SU-DHL-6 (cell line): ENCODE data around the gene BCL3.

Experiments
- H2AFZ ChIP-seq: fragments of 200-600 bp; sonication (generic); 2 replicates; pipeline ENCODE4 v1.6.1; 2014; ENCODE audit warnings: low read depth, mild to moderate bottlenecking, moderate library complexity, mixed read lengths, antibody characterized with exemption, low read length; ENCODE audit not compliant: severe bottlenecking
- H3F3A ChIP-seq: fragments of 200-600 bp; shearing (Covaris generic); 2 replicates; pipeline ENCODE4 v1.6.0; 2016; ENCODE audit warnings: antibody characterized with exemption, mild to moderate bottlenecking; ENCODE audit not compliant: insufficient read depth
- H3K27ac ChIP-seq: fragments of 200-600 bp; sonication (generic); 2 replicates; pipeline ENCODE4 v1.5.1; 2016; ENCODE audit warnings: low read depth, mild to moderate bottlenecking, low read length, moderate library complexity, mixed read lengths
- H3K27me3 ChIP-seq: fragments of 200-600 bp; sonication (generic), shearing (Covaris generic); 2 replicates; pipeline ENCODE4 v1.6.0; 2014; ENCODE audit warnings: mild to moderate bottlenecking, low read length
- H3K36me3 ChIP-seq: fragments of 200-600 bp; sonication (generic); 2 replicates; pipeline ENCODE4 v1.6.1; 2014; ENCODE audit warnings: mild to moderate bottlenecking, low read length, mixed read lengths
- H3K4me2 ChIP-seq: fragments of 300-600, 200-600 bp; shearing (Covaris generic), sonication (generic); 2 replicates; pipeline ENCODE4 v1.6.0; 2014; ENCODE audit warnings: low read length, low read depth, mild to moderate bottlenecking; ENCODE audit not compliant: poor library complexity, severe bottlenecking
- H3K4me3 ChIP-seq: fragments of 200-600 bp; sonication (generic); 2 replicates; pipeline ENCODE4 v1.5.1; 2014; ENCODE audit warnings: antibody characterized with exemption, low read length, mild to moderate bottlenecking, mixed read lengths; ENCODE audit not compliant: insufficient read depth, poor library complexity, severe bottlenecking
- H3K79me2 ChIP-seq: fragments of 200-600 bp; sonication (generic); 2 replicates; pipeline ENCODE4 v1.6.1; 2014; ENCODE audit warnings: mild to moderate bottlenecking, low read length, moderate library complexity; ENCODE audit not compliant: insufficient read depth
- H3K9ac ChIP-seq: fragments of 200-600 bp; sonication (generic); 2 replicates; pipeline ENCODE4 v1.7.0; 2014; ENCODE audit warnings: mild to moderate bottlenecking, low read length
- H3K9me2 ChIP-seq: fragments of 200-600 bp; sonication (generic); replicated peaks from 2 replicates; pipeline ENCODE4 v1.6.1; 2014; ENCODE audit warnings: low read length; ENCODE audit not compliant: insufficient read depth
- H3K9me3 ChIP-seq: fragments of 200-600 bp; sonication (generic); 2 replicates; pipeline ENCODE4 v1.6.1; 2014; ENCODE audit warnings: low read length, mixed read lengths; ENCODE audit not compliant: insufficient read depth
- H4K20me1 ChIP-seq: fragments of 200-600 bp; sonication (generic); 2 replicates; pipeline ENCODE4 v1.6.1; 2014; ENCODE audit warnings: low read depth, mild to moderate bottlenecking, antibody characterized with exemption, low read length, moderate library complexity, mixed read lengths
- EZH2phosphoT487 ChIP-seq: fragments of 200-600 bp; sonication (generic), shearing (Covaris generic); conservative IDR thresholded peaks from 2 replicates; pipeline ENCODE4 v1.6.1; 2018; ENCODE audit warnings: mild to moderate bottlenecking, antibody characterized with exemption, low read length, moderate library complexity, mixed read lengths
- TF ChIP-seq, protein P1 (sequence below): fragments of 200-600 bp; sonication (generic); IDR thresholded peaks from one replicate; pipeline ENCODE4 v1.5.1; 2017; ENCODE audit warnings: antibody characterized with exemption, mild to moderate bottlenecking, low read length, moderate library complexity; ENCODE audit not compliant: insufficient read depth, poor library complexity, severe bottlenecking

The BCL3 gene

GRCh38 chr19:44785271-44785670, 36.8 kb downstream of the BCL3 start:
- TF ChIP-seq, protein P1, sequence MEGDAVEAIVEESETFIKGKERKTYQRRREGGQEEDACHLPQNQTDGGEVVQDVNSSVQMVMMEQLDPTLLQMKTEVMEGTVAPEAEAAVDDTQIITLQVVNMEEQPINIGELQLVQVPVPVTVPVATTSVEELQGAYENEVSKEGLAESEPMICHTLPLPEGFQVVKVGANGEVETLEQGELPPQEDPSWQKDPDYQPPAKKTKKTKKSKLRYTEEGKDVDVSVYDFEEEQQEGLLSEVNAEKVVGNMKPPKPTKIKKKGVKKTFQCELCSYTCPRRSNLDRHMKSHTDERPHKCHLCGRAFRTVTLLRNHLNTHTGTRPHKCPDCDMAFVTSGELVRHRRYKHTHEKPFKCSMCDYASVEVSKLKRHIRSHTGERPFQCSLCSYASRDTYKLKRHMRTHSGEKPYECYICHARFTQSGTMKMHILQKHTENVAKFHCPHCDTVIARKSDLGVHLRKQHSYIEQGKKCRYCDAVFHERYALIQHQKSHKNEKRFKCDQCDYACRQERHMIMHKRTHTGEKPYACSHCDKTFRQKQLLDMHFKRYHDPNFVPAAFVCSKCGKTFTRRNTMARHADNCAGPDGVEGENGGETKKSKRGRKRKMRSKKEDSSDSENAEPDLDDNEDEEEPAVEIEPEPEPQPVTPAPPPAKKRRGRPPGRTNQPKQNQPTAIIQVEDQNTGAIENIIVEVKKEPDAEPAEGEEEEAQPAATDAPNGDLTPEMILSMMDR: no peak
- TF ChIP-seq EZH2phosphoT487: no peak
- no peak overlapping the region for H3K4me2 ChIP-seq
- H3K79me2 ChIP-seq: no peaks in the 10 kb centered on the region
- no peak overlapping the region for H3K9ac ChIP-seq
- H3K9me3 ChIP-seq: no peaks in the 10 kb centered on the region
- H2AFZ ChIP-seq: no peak overlapping the region
- no peaks in the 10 kb centered on the region for H3K9me2 ChIP-seq
- no peak overlapping the region for H3K4me3 ChIP-seq
- H4K20me1 ChIP-seq: no peaks in the 10 kb centered on the region
- H3F3A ChIP-seq: no peaks in the 10 kb centered on the region
- H3K27me3 ChIP-seq: no peaks in the 10 kb centered on the region
- H3K27ac ChIP-seq: no peak overlapping the region
- no peaks in the 10 kb centered on the region for H3K36me3 ChIP-seq

- Histone ChIP-seq H3K9ac (no peak overlapping the region), H3F3A (no peaks in the 10 kb centered on the region), H3K27me3 (no peaks in the 10 kb centered on the region), H3K9me2 (no peaks in the 10 kb centered on the region), H3K4me2 (no peak overlapping the region), H3K9me3 (no peaks in the 10 kb centered on the region), H2AFZ (no peak overlapping the region), H4K20me1 (no peaks in the 10 kb centered on the region), H3K4me3 (no peak overlapping the region), H3K36me3 (no peaks in the 10 kb centered on the region), H3K27ac (no peak overlapping the region), H3K79me2 (no peaks in the 10 kb centered on the region)
- TF ChIP-seq EZH2phosphoT487: no peak
- TF ChIP-seq, protein P1: no peak
Measured at GRCh38 chr19:44785993-44786392, 37.5 kb downstream of the BCL3 start.

DNA sequence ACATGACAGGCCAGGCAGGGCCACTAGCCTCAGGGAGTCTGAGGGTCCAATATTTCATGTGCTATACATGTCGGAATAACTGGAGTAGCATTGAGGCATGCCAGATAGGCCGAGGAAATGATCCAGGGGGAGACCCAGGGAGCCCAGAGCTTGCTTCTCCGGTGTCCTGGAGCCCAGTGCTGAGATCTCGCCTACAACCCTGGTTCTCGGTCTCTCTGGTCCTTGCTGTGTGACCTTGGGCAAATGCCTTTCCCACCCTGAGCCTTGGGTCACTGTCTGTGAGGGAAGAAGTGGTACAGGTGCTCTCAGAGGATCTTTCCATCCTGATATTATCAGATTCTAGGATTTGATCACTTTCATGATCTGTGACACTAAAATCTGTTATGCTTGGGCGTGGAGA, 40.5 kb downstream of the BCL3 start:
- no peak overlapping the region for H3K4me2 ChIP-seq
- H2AFZ ChIP-seq: no peak overlapping the region
- no peaks in the 10 kb centered on the region for H3K36me3 ChIP-seq
- TF ChIP-seq, protein P1: no peak
- no peak for TF ChIP-seq EZH2phosphoT487
- H3K9me2 ChIP-seq: no peaks in the 10 kb centered on the region
- H3K9ac ChIP-seq: no peak overlapping the region
- H3K27me3 ChIP-seq: no peaks in the 10 kb centered on the region
- no peaks in the 10 kb centered on the region for H3F3A ChIP-seq
- no peaks in the 10 kb centered on the region for H3K79me2 ChIP-seq
- H3K4me3 ChIP-seq: no peak overlapping the region
- H4K20me1 ChIP-seq: no peaks in the 10 kb centered on the region
- H3K9me3 ChIP-seq: no peaks in the 10 kb centered on the region
- H3K27ac ChIP-seq: no peak overlapping the region

DNA sequence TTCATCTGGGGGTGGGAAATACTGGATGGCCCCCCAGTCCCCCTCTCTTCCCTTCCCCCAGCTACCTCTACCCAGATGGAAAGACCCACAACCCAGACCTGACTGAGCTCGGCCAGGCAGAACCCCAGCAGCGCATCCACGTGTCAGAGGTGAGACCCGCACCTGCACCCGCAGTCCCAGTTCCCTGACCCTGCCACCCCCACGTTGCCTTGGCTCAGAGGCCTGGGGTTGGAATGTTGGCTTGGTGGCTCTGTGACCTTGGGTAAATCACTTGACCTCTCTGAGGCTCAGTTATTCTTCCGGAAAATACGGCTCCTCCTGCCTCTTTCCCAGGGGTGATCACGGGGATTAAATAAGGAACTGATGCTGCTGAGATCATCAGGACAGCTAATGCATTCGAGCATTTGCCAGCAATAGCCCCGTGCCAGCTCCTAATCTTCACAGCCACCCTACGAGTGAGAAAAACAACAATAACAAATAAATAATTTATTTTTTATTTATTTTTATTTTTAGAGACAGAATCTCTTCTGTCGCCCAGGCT, 41.5 kb downstream of the BCL3 start:
- no peaks in the 10 kb centered on the region for H3K79me2 ChIP-seq
- no peaks in the 10 kb centered on the region for H3K36me3 ChIP-seq
- no peak for TF ChIP-seq EZH2phosphoT487
- TF ChIP-seq, protein P1: no peak
- H3K27me3 ChIP-seq: no peaks in the 10 kb centered on the region
- no peaks in the 10 kb centered on the region for H3F3A ChIP-seq
- H3K27ac ChIP-seq: no peak overlapping the region
- no peaks in the 10 kb centered on the region for H4K20me1 ChIP-seq
- H3K9ac ChIP-seq: no peak overlapping the region
- no peak overlapping the region for H3K4me3 ChIP-seq
- H3K4me2 ChIP-seq: no peak overlapping the region
- H2AFZ ChIP-seq: no peak overlapping the region
- no peaks in the 10 kb centered on the region for H3K9me3 ChIP-seq
- no peaks in the 10 kb centered on the region for H3K9me2 ChIP-seq
